ENCODE data around the gene MUCL3.
"Not testable (repeated sequence)": the region's sequence is repeated elsewhere in the genome, so short reads cannot be mapped to it uniquely, and the experiment has no call there.

MUCL3 gene
- 0 to 0.31 (median 0) reads per million in 18 experiments for total RNA-seq

- no peak for DNase-seq
These were observed at the start of gene MUCL3 for GRCh38 chr6:30940361-30940986. MUCL3 (plus strand) TSS chr6:30940973; CDS start chr6:30941000, 27 bp downstream.

- DNase-seq: no peak
These were observed 49.4 kb upstream of the MUCL3 start for GRCh38 chr6:30891450-30891723.

GRCh38 chr6:30891816-30892538, 48.8 kb upstream of the MUCL3 start:
- DNase-seq: no peak

GRCh38 chr6:30893001-30893591, 47.7 kb upstream of the MUCL3 start:
- DNase-seq: no peak

- no peak for DNase-seq
These were observed 47.1 kb upstream of the MUCL3 start for GRCh38 chr6:30893666-30894065.

- no peak for DNase-seq
These were observed 46.4 kb upstream of the MUCL3 start for GRCh38 chr6:30894381-30894780.

- no peak for DNase-seq
These were observed 45.8 kb upstream of the MUCL3 start for GRCh38 chr6:30894935-30895334.

- DNase-seq: no peak
These were observed 45.4 kb upstream of the MUCL3 start for GRCh38 chr6:30895343-30895742.

GRCh38 chr6:30896541-30896940, 44.2 kb upstream of the MUCL3 start:
- no peak for DNase-seq

- DNase-seq: no peak
These were observed 42.9 kb upstream of the MUCL3 start for GRCh38 chr6:30897882-30898281.

GRCh38 chr6:30898750-30899360, 41.9 kb upstream of the MUCL3 start:
- DNase-seq: no peak

- DNase-seq: no peak
These were observed 39.8 kb upstream of the MUCL3 start for GRCh38 chr6:30900863-30901417.

GRCh38 chr6:30901436-30901835, 39.3 kb upstream of the MUCL3 start:
- no peak for DNase-seq

GRCh38 chr6:30902196-30902595, 38.6 kb upstream of the MUCL3 start:
- not testable (repeated sequence) for DNase-seq

GRCh38 chr6:30902709-30903108, 38.1 kb upstream of the MUCL3 start:
- no peak for DNase-seq

- DNase-seq: peak in 1 of 2 donors; percentile 12
These were observed 37.5 kb upstream of the MUCL3 start for GRCh38 chr6:30903236-30903635.

- not testable (repeated sequence) for DNase-seq
These were observed 33.4 kb upstream of the MUCL3 start for GRCh38 chr6:30907290-30907757.

- peak; percentile 99 to 100 for DNase-seq
These were observed 32.8 kb upstream of the MUCL3 start, which contains the start of gene GTF2H4 for GRCh38 chr6:30907758-30908591. GTF2H4 (plus strand) TSS chr6:30908207.

- DNase-seq: no peak
These were observed 32.1 kb upstream of the MUCL3 start for GRCh38 chr6:30908700-30909099.

- DNase-seq: not testable (repeated sequence)
These were observed 30.3 kb upstream of the MUCL3 start for GRCh38 chr6:30910473-30910872.

GRCh38 chr6:30912746-30913520, 27.8 kb upstream of the MUCL3 start:
- no peak for DNase-seq

All from inflammatory macrophage (primary cell).